Measurements from ENCODE around the gene FOXL3.

The FOXL3 gene

GRCh38 chr7:302054-302992 is 12.4 kb downstream of the FOXL3 start:
- DNase-seq (ENCODE audit: low read depth in 3 of 3), result no peak

GRCh38 chr7:303425-303824 is 13.5 kb downstream of the FOXL3 start:
- no peak for DNase-seq (ENCODE audit: low read depth in 3 of 3)

GRCh38 chr7:303884-304573 is 14.1 kb downstream of the FOXL3 start:
- DNase-seq (ENCODE audit: low read depth in 3 of 3), result no peak

- no peak for DNase-seq (ENCODE audit: low read depth in 3 of 3)
These were observed 14.8 kb downstream of the FOXL3 start for GRCh38 chr7:304574-305409.

- DNase-seq (ENCODE audit: low read depth in 3 of 3), result no peak
These were observed 15.6 kb downstream of the FOXL3 start for GRCh38 chr7:305410-306151.

GRCh38 chr7:307970-308369 is 18.0 kb downstream of the FOXL3 start:
- no peak for DNase-seq (ENCODE audit: low read depth in 3 of 3)

- no peak for DNase-seq (ENCODE audit: low read depth in 3 of 3)
These were observed 19.7 kb downstream of the FOXL3 start for GRCh38 chr7:309586-310228.

GRCh38 chr7:311131-311680 is 21.2 kb downstream of the FOXL3 start:
- DNase-seq (ENCODE audit: low read depth in 3 of 3), result no peak

GRCh38 chr7:311796-312195 is 21.8 kb downstream of the FOXL3 start:
- no peak for DNase-seq (ENCODE audit: low read depth in 3 of 3)

GRCh38 chr7:312424-312823 is 22.5 kb downstream of the FOXL3 start:
- DNase-seq (ENCODE audit: low read depth in 3 of 3), result no peak

GRCh38 chr7:314853-315252 is 24.9 kb downstream of the FOXL3 start:
- no peak for DNase-seq (ENCODE audit: low read depth in 3 of 3)

GRCh38 chr7:315516-316265 is 25.7 kb downstream of the FOXL3 start:
- DNase-seq (ENCODE audit: low read depth in 3 of 3), result no peak

- no peak for DNase-seq (ENCODE audit: low read depth in 3 of 3)
These were observed 27.9 kb downstream of the FOXL3 start for GRCh38 chr7:317643-318405.

- no peak for DNase-seq (ENCODE audit: low read depth in 3 of 3)
These were observed 28.5 kb downstream of the FOXL3 start for GRCh38 chr7:318476-318875.

GRCh38 chr7:318878-319661 is 29.1 kb downstream of the FOXL3 start:
- no peak for DNase-seq (ENCODE audit: low read depth in 3 of 3)

GRCh38 chr7:320297-320696 is 30.3 kb downstream of the FOXL3 start:
- no peak for DNase-seq (ENCODE audit: low read depth in 3 of 3)

- DNase-seq (ENCODE audit: low read depth in 3 of 3), result peak; percentile 71 to 80 (median 79)
These were observed 32.2 kb downstream of the FOXL3 start for GRCh38 chr7:322111-322671.

GRCh38 chr7:322708-323111 is 32.7 kb downstream of the FOXL3 start:
- no peak for DNase-seq (ENCODE audit: low read depth in 3 of 3)

All from stimulated activated CD4-positive, alpha-beta T cell treated with anti-CD3 and anti-CD28 coated beads, TNF-alpha, amount 100 ng/mL, for 24 hours (primary cell).